Ishikawa (cell line): ENCODE results near the gene CADM1.

Source experiments
- NFIC ChIP-seq: IDR thresholded peaks from 2 replicates; pipeline ENCODE4 v1.6.1; 2012
- YY1 ChIP-seq: IDR thresholded peaks from 2 replicates; pipeline ENCODE4 v1.6.1; 2012; ENCODE audit warnings: low read depth

DNA sequence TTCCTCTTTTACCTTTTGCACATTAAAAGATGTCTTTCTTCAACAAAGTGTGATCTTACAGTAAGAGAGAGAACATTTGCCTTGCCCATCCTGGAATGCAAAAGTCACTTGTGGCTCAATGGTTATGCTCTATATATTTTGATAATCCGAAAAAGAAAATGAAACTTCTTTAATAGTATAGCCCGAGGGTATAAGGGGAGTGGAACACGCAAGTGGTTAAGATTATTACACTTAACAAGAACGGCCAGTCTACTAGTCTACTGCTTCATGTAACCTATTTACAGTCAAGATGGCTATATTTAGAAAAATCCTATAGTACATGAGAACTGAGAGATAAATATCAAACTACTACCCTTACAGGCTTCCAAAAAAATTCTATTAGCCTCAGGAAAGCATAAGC, 86.1 kb downstream of the CADM1 start:
- no peak for TF ChIP-seq YY1
- no peak for TF ChIP-seq NFIC
